Stimulated activated naive CD8-positive, alpha-beta T cell treated with anti-CD3 and anti-CD28 coated beads, Interleukin-15, Interleukin-2, amounts not matched to agents 100 U/mL and 50 U/mL, for 24 hours (primary cell): ENCODE measurements around the gene TNNT2.

Experiments used
- ATAC-seq: fragments of 150-1000 bp; cut with Tn5 transposase; one replicate; pipeline ENCODE4 v1.10.0; 2021
- DNase-seq: peaks from one replicate; pipeline ENCODE4 v3.0.0; 2021

Gene TNNT2

GRCh38 chr1:201403359-201403758 is 25.9 kb upstream of the TNNT2 start:
- ATAC-seq (no peak), DNase-seq (no peak)

GRCh38 chr1:201401700-201402099 is 24.2 kb upstream of the TNNT2 start:
- no peak for DNase-seq

GRCh38 chr1:201400852-201401230 is 23.4 kb upstream of the TNNT2 start:
- DNase-seq (no peak), ATAC-seq (no peak)

More at GRCh38 chr1:201401700-201402099, 24.2 kb upstream of the TNNT2 start:
- ATAC-seq, result no peak

GRCh38 chr1:201400212-201400851 is 22.9 kb upstream of the TNNT2 start:
- no peak for DNase-seq
- ATAC-seq, result no peak

- ATAC-seq, result no peak
- no peak for DNase-seq
These were observed 22.1 kb upstream of the TNNT2 start for GRCh38 chr1:201399352-201400126.

GRCh38 chr1:201399018-201399351 is 21.5 kb upstream of the TNNT2 start, which contains the start of gene LAD1:
Gene LAD1 (minus strand): TSS chr1:201399324. CDS start chr1:201399306, 18 bp downstream.
- no peak for DNase-seq
- ATAC-seq, result no peak

GRCh38 chr1:201397675-201398074 is 20.2 kb upstream of the TNNT2 start:
- ATAC-seq (no peak), DNase-seq (no peak)

- DNase-seq, result no peak
- no peak for ATAC-seq
These were observed 19.5 kb upstream of the TNNT2 start for GRCh38 chr1:201396861-201397464.

GRCh38 chr1:201395936-201396335 is 18.5 kb upstream of the TNNT2 start:
- ATAC-seq (no peak), DNase-seq (no peak)

- ATAC-seq (no peak), DNase-seq (no peak)
These were observed 17.1 kb upstream of the TNNT2 start for GRCh38 chr1:201394591-201394990.

- DNase-seq (no peak), ATAC-seq (no peak)
These were observed 15.6 kb upstream of the TNNT2 start for GRCh38 chr1:201393076-201393475.

- DNase-seq (no peak), ATAC-seq (no peak)
These were observed 14.4 kb upstream of the TNNT2 start for GRCh38 chr1:201391651-201392511.

- ATAC-seq, result no peak
- DNase-seq, result no peak
These were observed 13.7 kb upstream of the TNNT2 start for GRCh38 chr1:201391225-201391624.

GRCh38 chr1:201389051-201389450 is 11.6 kb upstream of the TNNT2 start:
- DNase-seq (no peak), ATAC-seq (no peak)

- DNase-seq, result no peak
- no peak for ATAC-seq
These were observed 8.7 kb upstream of the TNNT2 start for GRCh38 chr1:201386208-201386607.

GRCh38 chr1:201385299-201385891 is 7.9 kb upstream of the TNNT2 start:
- ATAC-seq, result peak; percentile 34
- DNase-seq, result peak; percentile 67

GRCh38 chr1:201384406-201384782 is 6.9 kb upstream of the TNNT2 start:
- no peak for ATAC-seq
- no peak for DNase-seq

- DNase-seq, result no peak
- ATAC-seq, result no peak
These were observed 6.3 kb upstream of the TNNT2 start for GRCh38 chr1:201383647-201384405.

GRCh38 chr1:201381130-201381529 is 3.6 kb upstream of the TNNT2 start:
- DNase-seq, result no peak
- no peak for ATAC-seq

- ATAC-seq (no peak), DNase-seq (no peak)
These were observed 2.3 kb upstream of the TNNT2 start for GRCh38 chr1:201379733-201380242.

- DNase-seq, result no peak
- no peak for ATAC-seq
These were observed 1.3 kb upstream of the TNNT2 start for GRCh38 chr1:201378804-201379203.
